GM23248 (cell line): ENCODE data around the gene KBTBD3.

Source experiments
- EZH2 ChIP-seq: fragments of 200-600 bp; sonication (generic); IDR thresholded peaks from 2 replicates; pipeline ENCODE4 v1.6.1; 2018; ENCODE audit warnings: antibody characterized with exemption, mild to moderate bottlenecking; ENCODE audit not compliant: insufficient read depth, poor library complexity, severe bottlenecking
- EZH2phosphoT487 ChIP-seq: fragments of 200-600 bp; sonication (generic); IDR thresholded peaks from 2 replicates; pipeline ENCODE4 v1.6.1; 2018; ENCODE audit warnings: antibody characterized with exemption, moderate library complexity, mild to moderate bottlenecking, low read depth; ENCODE audit not compliant: insufficient read depth

- TF ChIP-seq EZH2phosphoT487 (no peak), EZH2 (no peak)
Measured at GRCh38 chr11:106061954-106062949, 14.9 kb downstream of the KBTBD3 start.
